ENCODE data around the gene TBC1D14. TPM values are rescaled to one million over a fixed set of nuclear protein-coding genes. Genes with fewer than 3 reads are reported as not detected.
A peak's percentile ranks its signal among the peaks of the same experiment; 100 is the strongest.

Gene TBC1D14
- total RNA-seq, 1 donor, result 35.4 TPM

- Histone ChIP-seq H3K9me3 (ENCODE audit: low read depth, low read length) (no peaks in the 10 kb centered on the region), H3K4me1 (ENCODE audit: insufficient read depth, low read length) (peaks cover 87% of the 10 kb centered on the region), H3K27me3 (ENCODE audit: insufficient read depth, low read length) (no peaks in the 10 kb centered on the region), H3K4me3 (ENCODE audit: low read length) (no peak overlapping the region)
These were observed 2.8 kb downstream of the TBC1D14 start for GRCh38 chr4:6912441-6912840.

GRCh38 chr4:6913350-6913905 is 3.8 kb downstream of the TBC1D14 start:
- no peaks in the 10 kb centered on the region for H3K27me3 ChIP-seq (ENCODE audit: insufficient read depth, low read length)

GRCh38 chr4:6914448-6914847 is 4.8 kb downstream of the TBC1D14 start:
- Histone ChIP-seq H3K9me3 (ENCODE audit: low read depth, low read length) (no peaks in the 10 kb centered on the region), H3K4me3 (ENCODE audit: low read length) (no peak overlapping the region), H3K4me1 (ENCODE audit: insufficient read depth, low read length) (peaks cover 90% of the 10 kb centered on the region), H3K27me3 (ENCODE audit: insufficient read depth, low read length) (no peaks in the 10 kb centered on the region)

More at GRCh38 chr4:6913350-6913905, 3.8 kb downstream of the TBC1D14 start:
- no peaks in the 10 kb centered on the region for H3K9me3 ChIP-seq (ENCODE audit: low read depth, low read length)
- peaks cover 87% of the 10 kb centered on the region for H3K4me1 ChIP-seq (ENCODE audit: insufficient read depth, low read length)
- H3K4me3 ChIP-seq (ENCODE audit: low read length), result no peak overlapping the region

- H3K4me3 ChIP-seq (ENCODE audit: low read length), result no peak overlapping the region
- no peaks in the 10 kb centered on the region for H3K9me3 ChIP-seq (ENCODE audit: low read depth, low read length)
- peaks cover 94% of the 10 kb centered on the region for H3K4me1 ChIP-seq (ENCODE audit: insufficient read depth, low read length)
- H3K27me3 ChIP-seq (ENCODE audit: insufficient read depth, low read length), result no peaks in the 10 kb centered on the region
These were observed 5.7 kb downstream of the TBC1D14 start for GRCh38 chr4:6915041-6916005.

- no peak overlapping the region for H3K4me3 ChIP-seq (ENCODE audit: low read length)
- H3K4me1 ChIP-seq (ENCODE audit: insufficient read depth, low read length), result peaks cover 94% of the 10 kb centered on the region
- H3K27me3 ChIP-seq (ENCODE audit: insufficient read depth, low read length), result no peaks in the 10 kb centered on the region
These were observed 6.5 kb downstream of the TBC1D14 start for GRCh38 chr4:6916069-6916586.

GRCh38 chr4:6916587-6917460 is 7.2 kb downstream of the TBC1D14 start:
- no peaks in the 10 kb centered on the region for H3K27me3 ChIP-seq (ENCODE audit: insufficient read depth, low read length)
- peaks cover 91% of the 10 kb centered on the region for H3K4me1 ChIP-seq (ENCODE audit: insufficient read depth, low read length)
- no peaks in the 10 kb centered on the region for H3K9me3 ChIP-seq (ENCODE audit: low read depth, low read length)
- no peak overlapping the region for H3K4me3 ChIP-seq (ENCODE audit: low read length)

More at GRCh38 chr4:6916069-6916586, 6.5 kb downstream of the TBC1D14 start:
- no peaks in the 10 kb centered on the region for H3K9me3 ChIP-seq (ENCODE audit: low read depth, low read length)

GRCh38 chr4:6917461-6918271 is 8.0 kb downstream of the TBC1D14 start:
- H3K4me3 ChIP-seq (ENCODE audit: low read length), result no peak overlapping the region
- no peaks in the 10 kb centered on the region for H3K9me3 ChIP-seq (ENCODE audit: low read depth, low read length)
- H3K4me1 ChIP-seq (ENCODE audit: insufficient read depth, low read length), result peaks cover 83% of the 10 kb centered on the region
- no peaks in the 10 kb centered on the region for H3K27me3 ChIP-seq (ENCODE audit: insufficient read depth, low read length)

GRCh38 chr4:6918338-6918737 is 8.7 kb downstream of the TBC1D14 start:
- no peaks in the 10 kb centered on the region for H3K9me3 ChIP-seq (ENCODE audit: low read depth, low read length)
- H3K27me3 ChIP-seq (ENCODE audit: insufficient read depth, low read length), result no peaks in the 10 kb centered on the region
- H3K4me3 ChIP-seq (ENCODE audit: low read length), result no peak overlapping the region
- H3K4me1 ChIP-seq (ENCODE audit: insufficient read depth, low read length), result peaks cover 76% of the 10 kb centered on the region

- Histone ChIP-seq H3K4me3 (ENCODE audit: low read length) (no peak overlapping the region), H3K4me1 (ENCODE audit: insufficient read depth, low read length) (peaks cover 76% of the 10 kb centered on the region), H3K9me3 (ENCODE audit: low read depth, low read length) (no peaks in the 10 kb centered on the region), H3K27me3 (ENCODE audit: insufficient read depth, low read length) (no peaks in the 10 kb centered on the region)
These were observed 10.5 kb downstream of the TBC1D14 start for GRCh38 chr4:6920171-6920570.

GRCh38 chr4:6923507-6923906 is 13.9 kb downstream of the TBC1D14 start:
- H3K4me1 ChIP-seq (ENCODE audit: insufficient read depth, low read length), result peaks cover 76% of the 10 kb centered on the region
- no peak overlapping the region for H3K4me3 ChIP-seq (ENCODE audit: low read length)
- no peaks in the 10 kb centered on the region for H3K27me3 ChIP-seq (ENCODE audit: insufficient read depth, low read length)
- no peaks in the 10 kb centered on the region for H3K9me3 ChIP-seq (ENCODE audit: low read depth, low read length)

GRCh38 chr4:6924361-6924779 is 14.7 kb downstream of the TBC1D14 start:
- Histone ChIP-seq H3K4me3 (ENCODE audit: low read length) (no peak overlapping the region), H3K9me3 (ENCODE audit: low read depth, low read length) (no peaks in the 10 kb centered on the region), H3K27me3 (ENCODE audit: insufficient read depth, low read length) (no peaks in the 10 kb centered on the region), H3K4me1 (ENCODE audit: insufficient read depth, low read length) (peaks cover 77% of the 10 kb centered on the region)

- Histone ChIP-seq H3K27me3 (ENCODE audit: insufficient read depth, low read length) (no peaks in the 10 kb centered on the region), H3K4me1 (ENCODE audit: insufficient read depth, low read length) (peaks cover 79% of the 10 kb centered on the region), H3K9me3 (ENCODE audit: low read depth, low read length) (no peaks in the 10 kb centered on the region), H3K4me3 (ENCODE audit: low read length) (peak overlapping the region; percentile 3)
These were observed 15.8 kb downstream of the TBC1D14 start for GRCh38 chr4:6925357-6925836.

- Histone ChIP-seq H3K4me3 (ENCODE audit: low read length) (no peak overlapping the region), H3K27me3 (ENCODE audit: insufficient read depth, low read length) (no peaks in the 10 kb centered on the region), H3K9me3 (ENCODE audit: low read depth, low read length) (no peaks in the 10 kb centered on the region), H3K4me1 (ENCODE audit: insufficient read depth, low read length) (peaks cover 79% of the 10 kb centered on the region)
These were observed 16.5 kb downstream of the TBC1D14 start for GRCh38 chr4:6926081-6926480.

Measured in mononuclear cell (primary cell).